Ascending aorta (tissue), 2 donors: ENCODE results near the gene MCM9. TPM values are rescaled to one million over a fixed set of nuclear protein-coding genes. Genes with fewer than 3 reads are reported as not detected.

Experiments
- DNase-seq, 2 donors: peaks; one replicate each; pipeline ENCODE4 v3.0.0-alpha.2; 2019; ENCODE audit warnings: low spot score in 2 of 2
- H3K27ac ChIP-seq, 2 donors: fragments of 200-600 bp; sonication (generic); one replicate each; pipeline ENCODE4 v1.5.1; 2016 to 2017; ENCODE audit warnings: mild to moderate bottlenecking in 1 of 2
- H3K27me3 ChIP-seq: fragments of 200-600 bp; sonication (generic); one replicate; pipeline ENCODE4 v1.5.1; 2017
- H3K36me3 ChIP-seq, 2 donors: fragments of 200-600 bp; sonication (generic); one replicate each; pipeline ENCODE4 v1.5.1; 2016
- H3K4me1 ChIP-seq, 2 donors: fragments of 200-600 bp; sonication (generic); one replicate each; pipeline ENCODE4 v1.5.1; 2016 to 2017; ENCODE audit warnings: mild to moderate bottlenecking in 1 of 2
- H3K4me3 ChIP-seq, 2 donors: fragments of 200-600 bp; sonication (generic); one replicate each; pipeline ENCODE4 v1.5.1; 2016 to 2017; ENCODE audit warnings: mild to moderate bottlenecking in 1 of 2
- H3K9me3 ChIP-seq, 2 donors: fragments of 200-600 bp; sonication (generic); one replicate each; pipeline ENCODE4 v1.5.1; 2016
- CTCF ChIP-seq, 3 experiments: fragments of 200-600 bp in 2 of 3; fragments of 450-650 bp in 1 of 3; sonication (generic) in 2 of 3; IDR thresholded peaks; one replicate each; pipeline ENCODE4 v1.5.1; 2016 to 2019; ENCODE audit warnings: antibody characterized with exemption in 3 of 3, mild to moderate bottlenecking in 1 of 3, moderate library complexity in 1 of 3
- intact Hi-C: fragments of 100-400 bp; cut with DNase I; formaldehyde crosslinking; loops from one replicate; pipeline ENCODE4 v1.15.1; 2023
- total RNA-seq: library from RNA; depleted of rRNA; stranded (reverse); fragments of >200 nt; gene quantifications from one replicate; pipeline ENCODE4 v1.1.0, GENCODE V29; 2016

MCM9 gene
- total RNA-seq, 1 donor from 2014 or later: 5.5 TPM

GRCh38 chr6:118905851-118906250 lies 29.1 kb downstream of the MCM9 start:
- Histone ChIP-seq H3K4me1 (no peaks in the 10 kb centered on the region), H3K27me3 (no peaks in the 10 kb centered on the region), H3K36me3 (peaks cover 21 to 33% of the 10 kb centered on the region in 2 donors), H3K27ac (no peak overlapping the region), H3K4me3 (no peak overlapping the region), H3K9me3 (no peaks in the 10 kb centered on the region)
- DNase-seq: no peak
- TF ChIP-seq CTCF (IDR thresholded peaks at IDR 0.05): no peak
- intact Hi-C loops: no loop called here

GRCh38 chr6:118905084-118905483 lies 29.9 kb downstream of the MCM9 start:
- no peak overlapping the region for H3K27ac ChIP-seq
- no peak for TF ChIP-seq CTCF (IDR thresholded peaks at IDR 0.05)
- H3K4me3 ChIP-seq: no peak overlapping the region
- intact Hi-C loops: no loop called here
- H3K27me3 ChIP-seq: no peaks in the 10 kb centered on the region
- H3K9me3 ChIP-seq: no peaks in the 10 kb centered on the region
- no peaks in the 10 kb centered on the region for H3K4me1 ChIP-seq
- no peak for DNase-seq
- peaks cover 18 to 26% of the 10 kb centered on the region in 2 donors for H3K36me3 ChIP-seq

- Histone ChIP-seq H3K27me3 (no peaks in the 10 kb centered on the region), H3K4me3 (no peak overlapping the region), H3K27ac (no peak overlapping the region), H3K9me3 (no peaks in the 10 kb centered on the region), H3K4me1 (no peaks in the 10 kb centered on the region), H3K36me3 (peaks cover 19 to 24% of the 10 kb centered on the region in 2 donors)
- DNase-seq: no peak
- TF ChIP-seq CTCF (IDR thresholded peaks at IDR 0.05): no peak
- intact Hi-C loops: no loop called here
Measured at GRCh38 chr6:118903691-118904090, 31.3 kb downstream of the MCM9 start.

- H3K27ac ChIP-seq: peak overlapping the region in 1 of 2 donors; percentile 3
- TF ChIP-seq CTCF (IDR thresholded peaks at IDR 0.05): no peak
- H3K36me3 ChIP-seq: peaks cover 18 to 19% of the 10 kb centered on the region in 2 donors
- H3K27me3 ChIP-seq: no peaks in the 10 kb centered on the region
- no peak for DNase-seq
- H3K4me3 ChIP-seq: no peak overlapping the region
- H3K4me1 ChIP-seq: no peaks in the 10 kb centered on the region
- intact Hi-C loops: no loop called here
- H3K9me3 ChIP-seq: no peaks in the 10 kb centered on the region
Measured at GRCh38 chr6:118903138-118903537, 31.8 kb downstream of the MCM9 start.

- Histone ChIP-seq H3K9me3 (no peaks in the 10 kb centered on the region), H3K4me3 (no peak overlapping the region), H3K27ac (peak overlapping the region; percentile 3 to 5), H3K4me1 (no peaks in the 10 kb centered on the region), H3K36me3 (peaks cover 14 to 19% of the 10 kb centered on the region in 2 donors), H3K27me3 (no peaks in the 10 kb centered on the region)
- DNase-seq: no peak
- no peak for TF ChIP-seq CTCF (IDR thresholded peaks at IDR 0.05)
- intact Hi-C loops: no loop called here
Measured at GRCh38 chr6:118902726-118903125, 32.2 kb downstream of the MCM9 start.

- H3K9me3 ChIP-seq: no peaks in the 10 kb centered on the region
- H3K4me3 ChIP-seq: no peak overlapping the region
- intact Hi-C loops: loop anchor here (5.0 to 10.0 kb wide), 5 partner anchors 215 to 1295 kb away; partner anchors contain the start of genes GOPC and PLN
- no peak for TF ChIP-seq CTCF (IDR thresholded peaks at IDR 0.05)
- peaks cover 0 to 5% of the 10 kb centered on the region in 2 donors for H3K4me1 ChIP-seq
- H3K27me3 ChIP-seq: no peaks in the 10 kb centered on the region
- H3K27ac ChIP-seq: no peak overlapping the region
- no peak for DNase-seq
- H3K36me3 ChIP-seq: peaks cover 5 to 6% of the 10 kb centered on the region in 2 donors
Measured at GRCh38 chr6:118899948-118900347, 35.0 kb downstream of the MCM9 start.
